Mesenchymal stem cell (in vitro differentiated cells and primary cell): ENCODE measurements around the gene IL3RA.
A peak's percentile ranks its signal among the peaks of the same experiment; 100 is the strongest.

Experiments used
- DNase-seq: peaks from one replicate; pipeline ENCODE4 v3.0.0-alpha.2; 2013
- H2AFZ ChIP-seq: one replicate; pipeline ENCODE4 v1.6.1; 2013; ENCODE audit warnings: low read depth, mild to moderate bottlenecking, control low read depth, inconsistent platforms, low read length, moderate library complexity
- H2AK5ac ChIP-seq: 2 replicates; pipeline ENCODE4 v1.6.1; 2013; ENCODE audit warnings: low read length, moderate library complexity, mild to moderate bottlenecking, inconsistent platforms; ENCODE audit not compliant: severe bottlenecking
- H2BK120ac ChIP-seq: one replicate; pipeline ENCODE4 v1.6.1; 2013; ENCODE audit warnings: low read depth, mild to moderate bottlenecking, inconsistent platforms, low read length, moderate library complexity
- H2BK12ac ChIP-seq, 2 experiments: one replicate each; pipeline ENCODE4 v1.6.1; 2013; ENCODE audit warnings: inconsistent platforms in 2 of 2, low read length in 2 of 2, mild to moderate bottlenecking in 2 of 2, moderate library complexity in 2 of 2, control low read depth in 1 of 2
- H2BK15ac ChIP-seq: one replicate; pipeline ENCODE4 v1.6.1; 2013; ENCODE audit warnings: mild to moderate bottlenecking, low read depth, inconsistent platforms; ENCODE audit not compliant: poor library complexity, severe bottlenecking
- H2BK5ac ChIP-seq: 2 replicates; pipeline ENCODE4 v1.6.1; 2013; ENCODE audit warnings: low read depth, mild to moderate bottlenecking, low read length, control low read depth, inconsistent platforms; ENCODE audit not compliant: poor library complexity, severe bottlenecking
- H3K14ac ChIP-seq, 2 experiments: one replicate each; pipeline ENCODE4 v1.6.1; 2013; ENCODE audit warnings: inconsistent platforms in 2 of 2, low read length in 2 of 2, control low read depth in 1 of 2, mild to moderate bottlenecking in 1 of 2, moderate library complexity in 1 of 2
- H3K18ac ChIP-seq, 2 experiments: one replicate each; pipeline ENCODE4 v1.6.1; 2013; ENCODE audit warnings: inconsistent platforms in 2 of 2, low read length in 2 of 2, control low read depth in 1 of 2, low read depth in 1 of 2, mild to moderate bottlenecking in 1 of 2
- H3K23ac ChIP-seq, 2 experiments: one replicate each; pipeline ENCODE4 v1.6.1; 2013; ENCODE audit warnings: inconsistent platforms in 2 of 2, low read length in 2 of 2, mild to moderate bottlenecking in 2 of 2, moderate library complexity in 2 of 2, control low read depth in 1 of 2
- H3K27ac ChIP-seq: 2 replicates; pipeline ENCODE4 v1.5.1; 2013; ENCODE audit warnings: mild to moderate bottlenecking, moderate library complexity, low read length, control low read depth, inconsistent platforms; ENCODE audit not compliant: poor library complexity, severe bottlenecking
- H3K27me3 ChIP-seq, 2 experiments: 2 replicates each; pipeline versions ENCODE4 v1.6.1 to v1.7.0; 2013; ENCODE audit warnings: low read length in 2 of 2, mild to moderate bottlenecking in 2 of 2, moderate library complexity in 2 of 2, control low read depth in 1 of 2, inconsistent platforms in 1 of 2; ENCODE audit not compliant: control insufficient read depth in 1 of 2, insufficient read depth in 1 of 2
- H3K36me3 ChIP-seq, 2 experiments: 2 replicates each; pipeline versions ENCODE4 v1.6.1 to v1.7.0; 2013; ENCODE audit warnings: low read length in 2 of 2, control low read depth in 1 of 2, inconsistent platforms in 1 of 2, low read depth in 1 of 2, mild to moderate bottlenecking in 1 of 2; ENCODE audit not compliant: insufficient read depth in 2 of 2, control insufficient read depth in 1 of 2
- H3K4ac ChIP-seq, 2 experiments: one replicate each; pipeline ENCODE4 v1.6.1; 2013; ENCODE audit warnings: inconsistent platforms in 2 of 2, low read length in 2 of 2, mild to moderate bottlenecking in 2 of 2, moderate library complexity in 2 of 2, control low read depth in 1 of 2, low read depth in 1 of 2
- H3K4me1 ChIP-seq: 2 replicates; pipeline ENCODE4 v1.6.1; 2013; ENCODE audit warnings: low read depth, low read length, control low read depth; ENCODE audit not compliant: control insufficient read depth, insufficient read depth
- H3K4me2 ChIP-seq: 2 replicates; pipeline ENCODE4 v1.6.1; 2013; ENCODE audit warnings: low read length, mild to moderate bottlenecking, inconsistent platforms; ENCODE audit not compliant: poor library complexity, severe bottlenecking
- H3K4me3 ChIP-seq, 2 experiments: 2 replicates each; pipeline versions ENCODE4 v1.5.1 to v1.7.0; 2013; ENCODE audit warnings: low read length in 2 of 2, mild to moderate bottlenecking in 2 of 2, control low read depth in 1 of 2, low read depth in 1 of 2; ENCODE audit not compliant: insufficient read depth in 1 of 2
- H3K79me1 ChIP-seq: replicated peaks from 2 replicates; pipeline ENCODE4 v1.6.1; 2013; ENCODE audit warnings: mild to moderate bottlenecking, control low read depth, low read length, inconsistent platforms; ENCODE audit not compliant: poor library complexity, severe bottlenecking
- H3K9ac ChIP-seq: 2 replicates; pipeline ENCODE4 v1.7.0; 2013; ENCODE audit warnings: mild to moderate bottlenecking, low read length, moderate library complexity
- H3K9me3 ChIP-seq: 2 replicates; pipeline ENCODE4 v1.7.0; 2013; ENCODE audit warnings: mild to moderate bottlenecking, low read length; ENCODE audit not compliant: control insufficient read depth
- H4K8ac ChIP-seq: one replicate; pipeline ENCODE4 v1.6.1; 2013; ENCODE audit warnings: inconsistent platforms, mild to moderate bottlenecking, low read length, moderate library complexity
- H4K91ac ChIP-seq: one replicate; pipeline ENCODE4 v1.6.1; 2013; ENCODE audit warnings: mild to moderate bottlenecking, low read length, inconsistent platforms
- WGBS: methylation state at CpG from one replicate; pipeline ENCODE4 v1.1.7; 2013; ENCODE audit warnings: mixed read lengths; 5-methylcytosine and 5-hydroxymethylcytosine counted together

The IL3RA gene

DNA sequence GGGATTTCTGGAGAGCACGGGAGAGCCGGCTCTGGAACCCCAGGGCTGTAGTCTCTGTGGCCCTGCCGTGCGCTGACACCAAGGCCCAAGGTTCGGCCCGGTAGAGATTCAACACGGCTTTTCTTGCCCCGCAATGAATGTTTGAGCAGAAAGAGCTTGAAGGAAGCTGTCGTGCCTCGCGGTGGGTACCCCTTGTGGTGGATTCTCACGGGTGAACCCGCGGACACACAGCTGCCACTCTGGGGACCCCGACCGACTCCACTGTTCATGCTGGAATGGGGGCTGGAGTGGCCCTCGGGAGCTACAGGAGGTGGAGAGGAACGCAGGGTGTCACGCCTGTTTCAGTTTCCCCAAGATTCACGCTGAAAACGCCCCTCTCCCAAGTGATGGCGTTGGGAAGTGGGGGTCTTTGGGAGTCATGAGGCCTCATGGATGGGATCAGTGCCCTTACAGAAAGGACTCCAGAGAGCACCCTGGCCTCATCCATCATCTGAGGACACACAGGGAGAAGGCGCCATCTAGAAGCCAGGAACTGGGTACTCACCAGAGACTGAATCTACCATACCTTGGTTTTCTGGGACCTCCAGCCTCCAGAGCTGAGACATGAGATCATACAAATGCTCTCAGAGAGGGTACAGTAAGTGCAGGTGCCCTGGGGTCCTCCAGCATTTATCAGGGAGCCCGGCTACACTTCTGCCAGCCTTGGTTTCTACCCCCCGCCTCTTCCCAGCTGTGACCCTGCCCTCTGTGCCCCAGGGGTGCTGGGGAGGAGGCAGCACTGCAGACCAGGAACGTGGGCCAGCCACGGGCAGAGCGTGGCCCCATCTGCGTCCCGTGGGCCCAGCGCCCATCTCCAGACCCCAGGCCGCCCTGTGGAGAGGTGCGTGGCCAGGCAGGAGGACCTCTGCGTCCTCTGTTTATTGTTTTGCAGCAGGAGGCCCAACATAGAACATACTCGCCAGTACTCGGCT lies 49.0 kb downstream of the IL3RA start:
- H2AFZ ChIP-seq: no peak overlapping the region
- no peak overlapping the region for H4K8ac ChIP-seq
- no peak overlapping the region for H3K4me3 ChIP-seq
- no peak overlapping the region for H2BK12ac ChIP-seq
- no peaks in the 10 kb centered on the region for H3K27me3 ChIP-seq
- H3K4me1 ChIP-seq: peaks cover 24% of the 10 kb centered on the region
- H2AK5ac ChIP-seq: no peak overlapping the region
- H2BK120ac ChIP-seq: no peak overlapping the region
- H2BK15ac ChIP-seq: no peak overlapping the region
- H4K91ac ChIP-seq: no peak overlapping the region
- no peaks in the 10 kb centered on the region for H3K9me3 ChIP-seq
- H3K79me1 ChIP-seq: peaks cover 2% of the 10 kb centered on the region
- 97% methylated on average over 36 of the region's 36 CpGs for WGBS
- DNase-seq: no peak
- H3K14ac ChIP-seq: no peak overlapping the region
- H3K18ac ChIP-seq: no peak overlapping the region
- no peak overlapping the region for H3K4ac ChIP-seq
- no peak overlapping the region for H3K27ac ChIP-seq
- H3K36me3 ChIP-seq: peaks cover 67 to 69% of the 10 kb centered on the region in 2 experiments
- no peak overlapping the region for H3K4me2 ChIP-seq
- H2BK5ac ChIP-seq: no peak overlapping the region
- H3K23ac ChIP-seq: no peak overlapping the region
- no peak overlapping the region for H3K9ac ChIP-seq

DNA sequence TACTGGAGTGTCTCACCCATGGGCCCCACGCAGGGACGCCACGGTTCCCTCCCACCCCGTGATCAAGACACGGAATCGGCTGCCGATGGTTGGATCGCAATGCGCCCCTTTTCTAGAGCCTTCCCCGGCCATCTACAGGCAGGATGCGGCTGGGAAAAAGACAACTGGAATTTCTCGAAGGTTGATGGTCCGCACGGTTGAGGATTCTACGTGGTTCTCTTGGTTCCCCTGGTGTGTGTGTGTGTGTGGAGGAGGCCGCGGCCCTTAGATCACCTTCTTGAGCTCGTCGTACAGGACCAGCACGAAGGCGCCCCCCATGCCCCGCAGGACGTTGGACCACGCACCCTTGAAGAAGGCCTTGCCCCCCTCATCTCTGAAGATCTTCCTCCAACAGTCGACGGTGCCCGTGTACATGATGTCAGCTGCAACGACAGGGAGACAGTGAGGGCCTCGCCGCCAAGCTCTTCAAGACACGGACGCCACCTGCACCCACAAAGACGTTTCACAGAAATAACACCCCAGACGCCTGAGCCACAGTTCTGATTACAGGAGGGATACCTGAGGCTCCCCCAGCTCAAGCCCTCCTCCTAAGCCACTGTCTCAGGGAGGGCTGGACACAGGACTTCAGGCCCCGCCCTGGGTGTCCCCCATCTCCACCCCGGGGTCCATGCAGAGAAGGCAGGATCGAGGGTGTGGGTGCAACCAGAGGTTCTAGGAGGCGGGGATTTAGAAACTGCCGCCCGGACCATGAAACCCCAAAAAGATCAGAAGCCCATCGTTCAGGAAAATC lies 49.9 kb downstream of the IL3RA start:
- Histone ChIP-seq H2BK120ac (no peak overlapping the region), H3K4me2 (no peak overlapping the region), H3K4me1 (peaks cover 23% of the 10 kb centered on the region), H2BK5ac (no peak overlapping the region), H3K27me3 (no peaks in the 10 kb centered on the region), H3K9me3 (no peaks in the 10 kb centered on the region), H2AK5ac (no peak overlapping the region), H2BK12ac (no peak overlapping the region), H4K91ac (no peak overlapping the region), H3K14ac (no peak overlapping the region), H3K4me3 (no peak overlapping the region), H4K8ac (no peak overlapping the region), H3K4ac (no peak overlapping the region), H3K27ac (no peak overlapping the region), H2AFZ (no peak overlapping the region), H3K36me3 (peaks cover 67 to 77% of the 10 kb centered on the region in 2 experiments), H3K79me1 (peaks cover 2% of the 10 kb centered on the region), H3K23ac (no peak overlapping the region), H3K9ac (no peak overlapping the region), H3K18ac (no peak overlapping the region), H2BK15ac (no peak overlapping the region)
- no peak for DNase-seq
- 97% methylated on average over 41 of the region's 41 CpGs for WGBS

- no peak for DNase-seq
- WGBS: 94% methylated on average over 38 of the region's 43 CpGs
- H2BK12ac ChIP-seq: no peak overlapping the region
These were observed 50.7 kb downstream of the IL3RA start for GRCh38 chrX:1387141-1387776.

More at GRCh38 chrX:1387141-1387776, 50.7 kb downstream of the IL3RA start:
- Histone ChIP-seq H3K9ac (peak overlapping the region; percentile 41), H3K27ac (no peak overlapping the region), H2AK5ac (no peak overlapping the region), H2BK120ac (no peak overlapping the region), H3K79me1 (peaks cover 4% of the 10 kb centered on the region), H3K27me3 (no peaks in the 10 kb centered on the region), H3K18ac (no peak overlapping the region), H3K23ac (no peak overlapping the region), H2BK5ac (no peak overlapping the region), H3K4ac (no peak overlapping the region), H3K9me3 (no peaks in the 10 kb centered on the region), H3K14ac (no peak overlapping the region), H2AFZ (no peak overlapping the region), H3K4me1 (peaks cover 21% of the 10 kb centered on the region), H3K36me3 (peaks cover 67 to 77% of the 10 kb centered on the region in 2 experiments), H4K91ac (peak overlapping the region; percentile 31), H3K4me3 (no peak overlapping the region), H3K4me2 (no peak overlapping the region), H2BK15ac (no peak overlapping the region), H4K8ac (no peak overlapping the region)
